Measurements from ENCODE around the gene COQ8B.

Gene COQ8B

GRCh38 chr19:40691421-40692211, 25.1 kb downstream of the COQ8B start:
- DNase-seq (ENCODE audit: low read depth in 2 of 2) = no peak

- DNase-seq (ENCODE audit: low read depth in 2 of 2) = peak; percentile 66 to 80
Observed at GRCh38 chr19:40690693-40691420, 25.8 kb downstream of the COQ8B start.

- no peak for DNase-seq (ENCODE audit: low read depth in 2 of 2)
Observed at GRCh38 chr19:40690050-40690692, 26.5 kb downstream of the COQ8B start, which contains the start of gene NUMBL. Gene NUMBL, minus strand, starts transcription at chr19:40690651. Its CDS starts 168 bp downstream, at chr19:40690483.

GRCh38 chr19:40689339-40690049, 27.2 kb downstream of the COQ8B start:
- DNase-seq (ENCODE audit: low read depth in 2 of 2) = no peak

GRCh38 chr19:40688987-40689338, 27.7 kb downstream of the COQ8B start:
- DNase-seq (ENCODE audit: low read depth in 2 of 2) = no peak

GRCh38 chr19:40688309-40688708, 28.4 kb downstream of the COQ8B start:
- no peak for DNase-seq (ENCODE audit: low read depth in 2 of 2)

GRCh38 chr19:40687525-40688016, 29.1 kb downstream of the COQ8B start:
- DNase-seq (ENCODE audit: low read depth in 2 of 2) = no peak

- DNase-seq (ENCODE audit: low read depth in 2 of 2) = no peak
Observed at GRCh38 chr19:40686882-40687524, 29.7 kb downstream of the COQ8B start.

GRCh38 chr19:40685563-40685962, 31.1 kb downstream of the COQ8B start:
- DNase-seq (ENCODE audit: low read depth in 2 of 2) = no peak

GRCh38 chr19:40685016-40685526, 31.6 kb downstream of the COQ8B start:
- no peak for DNase-seq (ENCODE audit: low read depth in 2 of 2)

GRCh38 chr19:40684280-40684679, 32.4 kb downstream of the COQ8B start:
- DNase-seq (ENCODE audit: low read depth in 2 of 2) = no peak

GRCh38 chr19:40683437-40683836, 33.2 kb downstream of the COQ8B start:
- DNase-seq (ENCODE audit: low read depth in 2 of 2) = no peak

GRCh38 chr19:40682431-40682964, 34.2 kb downstream of the COQ8B start:
- DNase-seq (ENCODE audit: low read depth in 2 of 2) = no peak

GRCh38 chr19:40681039-40681438, 35.6 kb downstream of the COQ8B start:
- DNase-seq (ENCODE audit: low read depth in 2 of 2) = no peak

- DNase-seq (ENCODE audit: low read depth in 2 of 2) = no peak
Observed at GRCh38 chr19:40677156-40677555, 39.5 kb downstream of the COQ8B start.

- DNase-seq (ENCODE audit: low read depth in 2 of 2) = no peak
Observed at GRCh38 chr19:40674291-40674690, 42.4 kb downstream of the COQ8B start.

- no peak for DNase-seq (ENCODE audit: low read depth in 2 of 2)
Observed at GRCh38 chr19:40673397-40673796, 43.3 kb downstream of the COQ8B start.

GRCh38 chr19:40672573-40673299, 44.0 kb downstream of the COQ8B start:
- no peak for DNase-seq (ENCODE audit: low read depth in 2 of 2)

GRCh38 chr19:40672038-40672437, 44.6 kb downstream of the COQ8B start:
- no peak for DNase-seq (ENCODE audit: low read depth in 2 of 2)

- DNase-seq (ENCODE audit: low read depth in 2 of 2) = no peak
Observed at GRCh38 chr19:40671404-40671803, 45.3 kb downstream of the COQ8B start.
